ENCODE measurements around the gene POU2F3.

DNA sequence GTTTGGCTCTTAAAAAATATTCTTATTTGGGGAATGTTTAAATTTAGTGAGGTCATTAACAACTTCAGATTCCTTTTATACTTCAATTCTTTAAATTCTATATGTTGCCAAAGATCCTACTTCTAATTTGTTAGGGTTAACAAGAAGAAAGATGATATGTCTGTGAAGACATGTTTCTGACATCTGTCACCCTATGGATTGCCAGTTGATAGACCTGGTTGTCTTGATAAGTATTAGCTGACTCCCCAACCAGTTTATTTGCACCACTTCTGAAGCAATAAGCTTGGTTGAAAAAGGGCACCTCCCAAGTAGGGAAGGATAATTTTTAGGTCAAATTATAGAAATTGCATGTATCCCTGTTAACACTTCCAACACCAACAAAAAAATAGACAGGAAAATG, 125.6 kb downstream of the POU2F3 start:
- TF ChIP-seq, protein P1, sequence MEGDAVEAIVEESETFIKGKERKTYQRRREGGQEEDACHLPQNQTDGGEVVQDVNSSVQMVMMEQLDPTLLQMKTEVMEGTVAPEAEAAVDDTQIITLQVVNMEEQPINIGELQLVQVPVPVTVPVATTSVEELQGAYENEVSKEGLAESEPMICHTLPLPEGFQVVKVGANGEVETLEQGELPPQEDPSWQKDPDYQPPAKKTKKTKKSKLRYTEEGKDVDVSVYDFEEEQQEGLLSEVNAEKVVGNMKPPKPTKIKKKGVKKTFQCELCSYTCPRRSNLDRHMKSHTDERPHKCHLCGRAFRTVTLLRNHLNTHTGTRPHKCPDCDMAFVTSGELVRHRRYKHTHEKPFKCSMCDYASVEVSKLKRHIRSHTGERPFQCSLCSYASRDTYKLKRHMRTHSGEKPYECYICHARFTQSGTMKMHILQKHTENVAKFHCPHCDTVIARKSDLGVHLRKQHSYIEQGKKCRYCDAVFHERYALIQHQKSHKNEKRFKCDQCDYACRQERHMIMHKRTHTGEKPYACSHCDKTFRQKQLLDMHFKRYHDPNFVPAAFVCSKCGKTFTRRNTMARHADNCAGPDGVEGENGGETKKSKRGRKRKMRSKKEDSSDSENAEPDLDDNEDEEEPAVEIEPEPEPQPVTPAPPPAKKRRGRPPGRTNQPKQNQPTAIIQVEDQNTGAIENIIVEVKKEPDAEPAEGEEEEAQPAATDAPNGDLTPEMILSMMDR (IDR thresholded peaks at IDR 0.05; ENCODE audit: poor library complexity): no peak
- TF ChIP-seq EZH2 (IDR thresholded peaks at IDR 0.05; ENCODE audit: borderline replicate concordance) (no peak), EZH2phosphoT487 (IDR thresholded peaks at IDR 0.05; ENCODE audit: low read depth, severe bottlenecking, unreplicated experiment) (no peak)
